ENCODE measurements around the gene OSBPL8. TPM values are rescaled to one million over a fixed set of nuclear protein-coding genes. Genes with fewer than 3 reads are reported as not detected.
"Not testable (repeated sequence)": the region's sequence is repeated elsewhere in the genome, so short reads cannot be mapped to it uniquely, and the experiment has no call there.

OSBPL8 gene
- total RNA-seq, 3 donors from 2014 or later = 77.6 to 89.1 (median 87.2) TPM

- Histone ChIP-seq H3K27me3 (no peaks in the 10 kb centered on the region), H3K4me1 (no peaks in the 10 kb centered on the region), H3K9me3 (no peaks in the 10 kb centered on the region), H3K4me3 (no peak overlapping the region), H3K27ac (no peak overlapping the region), H3K36me3 (no peaks in the 10 kb centered on the region)
- intact Hi-C loops (cut with DNase I; ENCODE audit: low total_unique reads) = no loop called here
- DNase-seq (ENCODE audit: low spot score in 2 of 2) = no peak
- TF ChIP-seq POLR2A (IDR thresholded peaks at IDR 0.05) = no peak
- TF ChIP-seq POLR2AphosphoS5 (IDR thresholded peaks at IDR 0.05) = no peak
- no peak for TF ChIP-seq CTCF (IDR thresholded peaks at IDR 0.05)
Measured at GRCh38 chr12:76375470-76375869, 184.1 kb downstream of the OSBPL8 start.

- Histone ChIP-seq H3K4me1 (no peaks in the 10 kb centered on the region), H3K9me3 (no peaks in the 10 kb centered on the region), H3K27me3 (no peaks in the 10 kb centered on the region), H3K36me3 (no peaks in the 10 kb centered on the region), H3K4me3 (no peak overlapping the region), H3K27ac (no peak overlapping the region)
- TF ChIP-seq POLR2AphosphoS5 (IDR thresholded peaks at IDR 0.05) (no peak), CTCF (IDR thresholded peaks at IDR 0.05) (no peak), POLR2A (IDR thresholded peaks at IDR 0.05) (no peak)
- DNase-seq (ENCODE audit: low spot score in 2 of 2) = no peak
- intact Hi-C loops (cut with DNase I; ENCODE audit: low total_unique reads) = no loop called here
Measured at GRCh38 chr12:76374386-76375020, 185.1 kb downstream of the OSBPL8 start.

- H3K36me3 ChIP-seq = no peaks in the 10 kb centered on the region
Measured at GRCh38 chr12:76368230-76368629, 191.3 kb downstream of the OSBPL8 start.

GRCh38 chr12:76366163-76366562, 193.4 kb downstream of the OSBPL8 start:
- no peaks in the 10 kb centered on the region for H3K36me3 ChIP-seq
- no peak for DNase-seq (ENCODE audit: low spot score in 2 of 2)
- H3K27ac ChIP-seq = no peak overlapping the region
- no peaks in the 10 kb centered on the region for H3K4me1 ChIP-seq
- no peaks in the 10 kb centered on the region for H3K9me3 ChIP-seq
- no peaks in the 10 kb centered on the region for H3K27me3 ChIP-seq
- intact Hi-C loops (cut with DNase I; ENCODE audit: low total_unique reads) = no loop called here
- TF ChIP-seq POLR2A (IDR thresholded peaks at IDR 0.05) (no peak), POLR2AphosphoS5 (IDR thresholded peaks at IDR 0.05) (no peak), CTCF (IDR thresholded peaks at IDR 0.05) (no peak)
- H3K4me3 ChIP-seq = no peak overlapping the region

More at GRCh38 chr12:76368230-76368629, 191.3 kb downstream of the OSBPL8 start:
- no peak for DNase-seq (ENCODE audit: low spot score in 2 of 2)
- Histone ChIP-seq H3K27ac (no peak overlapping the region), H3K9me3 (no peaks in the 10 kb centered on the region), H3K27me3 (no peaks in the 10 kb centered on the region), H3K4me1 (no peaks in the 10 kb centered on the region), H3K4me3 (no peak overlapping the region)
- intact Hi-C loops (cut with DNase I; ENCODE audit: low total_unique reads) = no loop called here
- TF ChIP-seq POLR2AphosphoS5 (IDR thresholded peaks at IDR 0.05) = no peak
- TF ChIP-seq CTCF (IDR thresholded peaks at IDR 0.05) = no peak
- no peak for TF ChIP-seq POLR2A (IDR thresholded peaks at IDR 0.05)

GRCh38 chr12:76364131-76364530, 195.4 kb downstream of the OSBPL8 start:
- H3K9me3 ChIP-seq; H3K36me3 ChIP-seq; H3K27ac ChIP-seq; DNase-seq (ENCODE audit: low spot score in 2 of 2); H3K4me3 ChIP-seq; H3K27me3 ChIP-seq; H3K4me1 ChIP-seq; intact Hi-C loops (cut with DNase I; ENCODE audit: low total_unique reads): not testable (repeated sequence)

GRCh38 chr12:76360316-76360715, 199.3 kb downstream of the OSBPL8 start:
- Histone ChIP-seq H3K27ac (no peak overlapping the region), H3K36me3 (no peaks in the 10 kb centered on the region), H3K9me3 (no peaks in the 10 kb centered on the region), H3K27me3 (no peaks in the 10 kb centered on the region), H3K4me3 (no peak overlapping the region), H3K4me1 (no peaks in the 10 kb centered on the region)
- no peak for DNase-seq (ENCODE audit: low spot score in 2 of 2)
- TF ChIP-seq POLR2AphosphoS5 (IDR thresholded peaks at IDR 0.05) (no peak), CTCF (IDR thresholded peaks at IDR 0.05) (no peak), POLR2A (IDR thresholded peaks at IDR 0.05) (no peak)
- intact Hi-C loops (cut with DNase I; ENCODE audit: low total_unique reads) = no loop called here

Measured in breast epithelium (tissue), 4 donors.